K562 (cell line): Measurements from ENCODE around the gene TENT4B. TPM values are rescaled to one million over a fixed set of nuclear protein-coding genes. Genes with fewer than 3 reads are reported as not detected.
A peak's percentile ranks its signal among the peaks of the same experiment; 100 is the strongest.

Experiments used
- ASH1L ChIP-seq: fragments of 450-650 bp; IDR thresholded peaks from 2 replicates; pipeline ENCODE4 v1.6.1; 2018; ENCODE audit warnings: borderline replicate concordance, mild to moderate bottlenecking, low read depth; ENCODE audit not compliant: partially characterized antibody
- BMI1 ChIP-seq: fragments of 150-350 bp; IDR thresholded peaks from 2 replicates; pipeline ENCODE4 v1.6.1; 2014; ENCODE audit warnings: low read length
- EHMT2 ChIP-seq: fragments of 450-650 bp; IDR thresholded peaks from 2 replicates; pipeline ENCODE4 v1.6.1; 2018; ENCODE audit warnings: antibody characterized with exemption
- GABPB1 ChIP-seq: sonication (generic); formaldehyde crosslinking; IDR thresholded peaks from 2 replicates; pipeline ENCODE4 v1.8.0; 2022; ENCODE audit warnings: mild to moderate bottlenecking, missing genetic modification reagents
- ILK ChIP-seq: fragments of 450-650 bp; IDR thresholded peaks from 2 replicates; pipeline ENCODE4 v1.6.1; 2016; ENCODE audit warnings: missing genetic modification characterization, low read depth, mild to moderate bottlenecking, missing compliant biosample characterization, moderate library complexity, borderline replicate concordance
- JUNB ChIP-seq: fragments of 450-650 bp; formaldehyde crosslinking; conservative IDR thresholded peaks from 2 replicates; pipeline ENCODE4 v1.4.0; 2020; ENCODE audit warnings: mild to moderate bottlenecking
- KAT8 ChIP-seq: fragments of 450-650 bp; IDR thresholded peaks from 2 replicates; pipeline ENCODE4 v1.6.1; 2016; ENCODE audit warnings: low read depth, mild to moderate bottlenecking
- NBN ChIP-seq: fragments of 450-650 bp; IDR thresholded peaks from 2 replicates; pipeline ENCODE4 v1.6.1; 2016; ENCODE audit warnings: low read depth, mild to moderate bottlenecking
- NR2C1 ChIP-seq, 2 experiments: fragments of 450-650 bp; IDR thresholded peaks; 2 replicates each; pipeline ENCODE4 v1.6.1; 2017; ENCODE audit warnings: mild to moderate bottlenecking in 2 of 2, antibody characterized with exemption in 1 of 2, inconsistent platforms in 1 of 2, missing compliant biosample characterization in 1 of 2, missing genetic modification characterization in 1 of 2
- NRF1 ChIP-seq, 2 experiments: fragments of 450-650 bp; IDR thresholded peaks in 1 of 2; conservative IDR thresholded peaks in 1 of 2; 2 replicates each; pipeline ENCODE4 v1.6.1; 2014; ENCODE audit warnings: mild to moderate bottlenecking in 2 of 2
- PCBP2 ChIP-seq: fragments of 200-400 bp; formaldehyde crosslinking; IDR thresholded peaks from 2 replicates; pipeline ENCODE4 v1.6.1; 2018; ENCODE audit warnings: low read length, low read depth, mild to moderate bottlenecking, moderate library complexity; ENCODE audit not compliant: poor library complexity, severe bottlenecking
- RBM39 ChIP-seq: fragments of 200-400 bp; formaldehyde crosslinking; optimal IDR thresholded peaks from 2 replicates; pipeline ENCODE3; 2018; ENCODE audit warnings: low read depth, low read length
- SETDB1 ChIP-seq: IDR thresholded peaks from one replicate; pipeline ENCODE4 v1.6.1; 2012; ENCODE audit warnings: low read length, control low read depth, inconsistent platforms
- ZFP36 ChIP-seq: fragments of 150-350 bp; IDR thresholded peaks from 2 replicates; pipeline ENCODE4 v1.6.1; 2018; ENCODE audit warnings: low read length, low read depth; ENCODE audit not compliant: partially characterized antibody
- ZNF512 ChIP-seq: IDR thresholded peaks from 2 replicates; pipeline ENCODE4 v1.6.1; 2016; ENCODE audit warnings: missing genetic modification characterization, missing compliant biosample characterization
- ZNF589 ChIP-seq: fragments of 200-800 bp; sonication (Bioruptor generic); IDR thresholded peaks from 2 replicates; pipeline ENCODE4 v1.6.1; 2016; ENCODE audit warnings: low read depth, missing genetic modification characterization, missing compliant biosample characterization
- polyA plus RNA-seq, 8 experiments: library from polyadenylated mRNA; depleted of rRNA in 4 of 8; stranded (reverse) in 5 of 8; unstranded in 3 of 8; fragments of >200 nt; fragmentation: Nextera tagmentation in 2 of 8; fragmentation: Illumina TruSeq in 1 of 8; extraction: Ambion mirVana in 2 of 8; extraction: Trizol in 1 of 8; gene quantifications; 2 replicates each; pipeline versions ENCODE4 v1.2.1 to v1.2.3, GENCODE V29; 2011 to 2014; ENCODE audit warnings: inconsistent platforms in 1 of 8, missing spikeins in 1 of 8
- total RNA-seq, 7 experiments: library from RNA; depleted of rRNA in 6 of 7; stranded (reverse); fragments of >200 nt in 6 of 7; fragmentation: Illumina TruSeq in 2 of 7; extraction: Trizol in 2 of 7; gene quantifications; 2 replicates each; pipeline versions ENCODE4 v1.2.1 to v1.2.3, GENCODE V29; 2011 to 2021; ENCODE audit warnings: low replicate concordance in 1 of 7
- TF ChIP-seq, protein P1 (sequence below): fragments of 450-650 bp; formaldehyde crosslinking; IDR thresholded peaks from 2 replicates; pipeline ENCODE4 v1.4.0; 2022; ENCODE audit warnings: missing genetic modification characterization

Gene TENT4B
- total and polyA plus RNA-seq, 9 of the 15 experiments (the other 6 are each of a cell fraction or from before 2014, with no cell fraction given), result 5.2 to 8.4 (median 7.0) TPM

GRCh38 chr16:50263940-50264929, 111.1 kb downstream of the TENT4B start (continued):
- TF ChIP-seq PCBP2, result no peak
- TF ChIP-seq ASH1L, result no peak
- TF ChIP-seq RBM39, result no peak
- TF ChIP-seq NR2C1 (IDR thresholded peaks at IDR 0.05), result no peak
- TF ChIP-seq NR2C1 (tag; IDR thresholded peaks at IDR 0.05), result no peak; the same call in 1 of the 2 replicates
- TF ChIP-seq BMI1, result no peak
- no peak for TF ChIP-seq SETDB1
- TF ChIP-seq EHMT2, result peak; percentile 79
- TF ChIP-seq ZFP36, result peak; percentile 83
- TF ChIP-seq ILK (tag), result no peak
- TF ChIP-seq NBN, result no peak
- no peak for TF ChIP-seq JUNB (CRISPR knock-in tag)
- TF ChIP-seq GABPB1 (CRISPR knock-in tag), result no peak
- TF ChIP-seq, protein P1, sequence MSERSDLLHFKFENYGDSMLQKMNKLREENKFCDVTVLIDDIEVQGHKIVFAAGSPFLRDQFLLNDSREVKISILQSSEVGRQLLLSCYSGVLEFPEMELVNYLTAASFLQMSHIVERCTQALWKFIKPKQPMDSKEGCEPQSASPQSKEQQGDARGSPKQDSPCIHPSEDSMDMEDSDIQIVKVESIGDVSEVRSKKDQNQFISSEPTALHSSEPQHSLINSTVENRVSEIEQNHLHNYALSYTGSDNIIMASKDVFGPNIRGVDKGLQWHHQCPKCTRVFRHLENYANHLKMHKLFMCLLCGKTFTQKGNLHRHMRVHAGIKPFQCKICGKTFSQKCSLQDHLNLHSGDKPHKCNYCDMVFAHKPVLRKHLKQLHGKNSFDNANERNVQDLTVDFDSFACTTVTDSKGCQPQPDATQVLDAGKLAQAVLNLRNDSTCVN (CRISPR knock-in tag), result no peak
- TF ChIP-seq KAT8, result no peak
- TF ChIP-seq ZNF589 (CRISPR knock-in tag), result no peak
- no peak for TF ChIP-seq ZNF512 (tag)
- TF ChIP-seq NRF1 (conservative IDR thresholded peaks at IDR 0.05 in 1 of 2, IDR thresholded peaks at IDR 0.05 in 1 of 2), result no peak; a peak in 1 of 4 replicates
